ENCODE measurements around the gene RNU7-1. TPM values are rescaled to one million over a fixed set of nuclear protein-coding genes. Genes with fewer than 3 reads are reported as not detected.

Gene RNU7-1
- total and polyA plus RNA-seq, 12 donors = not detected

GRCh38 chr12:6987956-6988553 lies 44.4 kb downstream of the RNU7-1 start:
- Histone ChIP-seq H3K27me3 (no peaks in the 10 kb centered on the region), H3K27ac (no peak overlapping the region), H3K36me3 (replicated peaks in 1 of 2) (peaks cover 0 to 17% of the 10 kb centered on the region in 2 donors), H3K9me3 (replicated peaks in 1 of 3) (no peaks in the 10 kb centered on the region), H3K4me3 (no peak overlapping the region), H3K4me1 (replicated peaks in 1 of 2) (peaks cover 4 to 7% of the 10 kb centered on the region in 2 donors)
- 89 to 96% (median 93%) methylated on average over 11 of the region's 11 CpGs for WGBS, 4 donors
- DNase-seq = no peak
- TF ChIP-seq POLR2A (IDR thresholded peaks at IDR 0.05) (no peak), CTCF (IDR thresholded peaks at IDR 0.05) (no peak)
- intact Hi-C loops (cut with DNase I) = no loop called here

MicroRNAs encoded within 50 kb of the gene (microRNA counts, 767-probe panel; counts per million panel counts)
- microRNA hsa-miR-141-3p = 0 counts per million in 2 donors
- 0 counts per million in 2 donors for microRNA hsa-miR-200c-3p

Small RNA genes lying within 50 kb of the gene (microRNA-seq; reads per million reads assigned to microRNA genes)
- gene MIR141 = 1.4 to 10.3 (median 1.5) reads per million in 3 donors
- 37.5 to 196 (median 47.3) reads per million in 3 donors for gene MIR200C

Small RNA genes lying within 50 kb of the gene (small RNA-seq; reads per million reads assigned to genes)
- gene MIR141 = 0.33 to 1.3 reads per million in 2 donors
- 0.12 to 0.17 reads per million in 2 donors for gene MIR200C
- gene RNU7-1 = 0 reads per million in 2 donors
- 0.36 to 0.50 reads per million in 2 donors for gene SCARNA12

Other genes starting within 250 kb of the RNU7-1 start
- gene PIANP, start 243.0 kb upstream of the RNU7-1 start, total RNA-seq = 1 to 10 TPM in 1 of 9 donors, under 1 TPM in 5, not detected in 3; 0.11 to 4.6 (median 0.45) TPM
- gene PIANP, start 243.0 kb upstream of the RNU7-1 start, polyA plus RNA-seq = 1 to 10 TPM; 2.4 to 5.2 (median 3.5) TPM
- gene COPS7A, start 219.8 kb upstream of the RNU7-1 start, total RNA-seq = 100 to 1,000 TPM in 1 of 9 donors, 10 to 100 TPM in 8; 56.5 to 105 (median 83.2) TPM
- gene COPS7A, start 219.8 kb upstream of the RNU7-1 start, polyA plus RNA-seq = 10 to 100 TPM; 46.5 to 85.1 (median 50.6) TPM
- gene MLF2, start 190.7 kb upstream of the RNU7-1 start, total RNA-seq = 100 to 1,000 TPM; 135 to 334 (median 225) TPM
- 100 to 1,000 TPM; 181 to 248 (median 233) TPM for gene MLF2, start 190.7 kb upstream of the RNU7-1 start, polyA plus RNA-seq
- 100 to 1,000 TPM in 6 of 9 donors, 10 to 100 TPM in 3; 27.0 to 269 (median 127) TPM for gene PTMS, start 177.5 kb upstream of the RNU7-1 start, total RNA-seq
- 1,000 to 10,000 TPM in 1 of 3 donors, 100 to 1,000 TPM in 2; 134 to 1,405 (median 631) TPM for gene PTMS, start 177.5 kb upstream of the RNU7-1 start, polyA plus RNA-seq
- gene LAG3, start 171.3 kb upstream of the RNU7-1 start, total RNA-seq = under 1 TPM in 7 of 9 donors, not detected in 2; 0.11 to 0.96 (median 0.64) TPM
- 1 to 10 TPM in 2 of 3 donors, under 1 TPM in 1; 0.29 to 4.3 (median 2.3) TPM for gene LAG3, start 171.3 kb upstream of the RNU7-1 start, polyA plus RNA-seq
- 10 to 100 TPM in 8 of 9 donors, 1 to 10 TPM in 1; 2.4 to 52.8 (median 29.5) TPM for gene CD4, start 154.3 kb upstream of the RNU7-1 start, total RNA-seq
- 10 to 100 TPM in 1 of 3 donors, 1 to 10 TPM in 2; 8.1 to 12.9 (median 9.1) TPM for gene CD4, start 154.3 kb upstream of the RNU7-1 start, polyA plus RNA-seq
- gene GPR162, start 122.0 kb upstream of the RNU7-1 start, total RNA-seq = 10 to 100 TPM in 1 of 9 donors, 1 to 10 TPM in 8; 1.1 to 11.9 (median 4.0) TPM
- gene GPR162, start 122.0 kb upstream of the RNU7-1 start, polyA plus RNA-seq = 10 to 100 TPM in 2 of 3 donors, 1 to 10 TPM in 1; 5.3 to 42.6 (median 13.7) TPM
- 10 to 100 TPM in 7 of 9 donors, 1 to 10 TPM in 2; 2.6 to 23.6 (median 14.6) TPM for gene P3H3, start 115.4 kb upstream of the RNU7-1 start, total RNA-seq
- 10 to 100 TPM in 2 of 3 donors, 1 to 10 TPM in 1; 3.7 to 58.1 (median 51.0) TPM for gene P3H3, start 115.4 kb upstream of the RNU7-1 start, polyA plus RNA-seq
- 1 to 10 TPM in 5 of 9 donors, under 1 TPM in 3, not detected in 1; 0.44 to 2.6 (median 1.6) TPM for gene GNB3, start 102.9 kb upstream of the RNU7-1 start, total RNA-seq
- 10 to 100 TPM in 2 of 3 donors, 1 to 10 TPM in 1; 1.0 to 22.4 (median 11.6) TPM for gene GNB3, start 102.9 kb upstream of the RNU7-1 start, polyA plus RNA-seq
- 10 to 100 TPM in 1 of 9 donors, 1 to 10 TPM in 7, not detected in 1; 2.6 to 17.7 (median 3.4) TPM for gene CDCA3, start 92.5 kb upstream of the RNU7-1 start, total RNA-seq
- 1 to 10 TPM; 3.5 to 5.5 (median 5.3) TPM for gene CDCA3, start 92.5 kb upstream of the RNU7-1 start, polyA plus RNA-seq
- 100 to 1,000 TPM in 6 of 9 donors, 10 to 100 TPM in 3; 60.0 to 162 (median 122) TPM for gene USP5, start 91.7 kb upstream of the RNU7-1 start, total RNA-seq
- 100 to 1,000 TPM in 1 of 3 donors, 10 to 100 TPM in 2; 30.6 to 109 (median 32.5) TPM for gene USP5, start 91.7 kb upstream of the RNU7-1 start, polyA plus RNA-seq
- 1,000 to 10,000 TPM in 1 of 9 donors, 100 to 1,000 TPM in 8; 555 to 1,141 (median 862) TPM for gene TPI1, start 76.3 kb upstream of the RNU7-1 start, total RNA-seq
- gene TPI1, start 76.3 kb upstream of the RNU7-1 start, polyA plus RNA-seq = 1,000 to 10,000 TPM in 1 of 3 donors, 100 to 1,000 TPM in 2; 241 to 2,322 (median 444) TPM
- 10 to 100 TPM in 8 of 9 donors, 1 to 10 TPM in 1; 3.3 to 24.5 (median 15.5) TPM for gene SPSB2, start 70.5 kb upstream of the RNU7-1 start, total RNA-seq
- gene SPSB2, start 70.5 kb upstream of the RNU7-1 start, polyA plus RNA-seq = 10 to 100 TPM in 2 of 3 donors, 1 to 10 TPM in 1; 2.5 to 19.5 (median 19.5) TPM
- 10 to 100 TPM in 6 of 9 donors, 1 to 10 TPM in 3; 6.9 to 18.6 (median 12.5) TPM for gene LRRC23, start 39.0 kb upstream of the RNU7-1 start, total RNA-seq
- 10 to 100 TPM; 11.0 to 29.0 (median 13.8) TPM for gene LRRC23, start 39.0 kb upstream of the RNU7-1 start, polyA plus RNA-seq
- gene ENO2, start 29.2 kb upstream of the RNU7-1 start, total RNA-seq = 10 to 100 TPM in 7 of 9 donors, 1 to 10 TPM in 2; 7.4 to 53.6 (median 32.1) TPM
- gene ENO2, start 29.2 kb upstream of the RNU7-1 start, polyA plus RNA-seq = 100 to 1,000 TPM in 1 of 3 donors, 10 to 100 TPM in 2; 29.5 to 113 (median 42.3) TPM
- 100 to 1,000 TPM in 4 of 9 donors, 10 to 100 TPM in 4, 1 to 10 TPM in 1; 8.8 to 263 (median 92.8) TPM for gene ATN1, start 15.9 kb upstream of the RNU7-1 start, total RNA-seq
- gene ATN1, start 15.9 kb upstream of the RNU7-1 start, polyA plus RNA-seq = 100 to 1,000 TPM in 2 of 3 donors, 10 to 100 TPM in 1; 57.4 to 482 (median 258) TPM
- 100 to 1,000 TPM; 152 to 505 (median 283) TPM for gene C12orf57, start 206 bp downstream of the RNU7-1 start, total RNA-seq
- 100 to 1,000 TPM in 2 of 3 donors, 10 to 100 TPM in 1; 58.4 to 335 (median 271) TPM for gene C12orf57, start 206 bp downstream of the RNU7-1 start, polyA plus RNA-seq
- 10 to 100 TPM; 24.5 to 86.2 (median 63.0) TPM for gene PTPN6, start 7.5 kb downstream of the RNU7-1 start, total RNA-seq
- gene PTPN6, start 7.5 kb downstream of the RNU7-1 start, polyA plus RNA-seq = 100 to 1,000 TPM in 2 of 3 donors, 10 to 100 TPM in 1; 36.2 to 204 (median 127) TPM
- 100 to 1,000 TPM; 158 to 344 (median 227) TPM for gene PHB2, start 26.8 kb downstream of the RNU7-1 start, total RNA-seq
- 100 to 1,000 TPM; 128 to 222 (median 131) TPM for gene PHB2, start 26.8 kb downstream of the RNU7-1 start, polyA plus RNA-seq
- gene EMG1, start 27.1 kb downstream of the RNU7-1 start, total RNA-seq = 10 to 100 TPM; 21.9 to 81.9 (median 39.9) TPM
- gene EMG1, start 27.1 kb downstream of the RNU7-1 start, polyA plus RNA-seq = 10 to 100 TPM; 14.2 to 43.1 (median 15.6) TPM
- gene LPCAT3, start 74.7 kb downstream of the RNU7-1 start, total RNA-seq = 100 to 1,000 TPM in 2 of 9 donors, 10 to 100 TPM in 7; 28.5 to 146 (median 79.8) TPM
- 10 to 100 TPM; 40.4 to 87.5 (median 49.3) TPM for gene LPCAT3, start 74.7 kb downstream of the RNU7-1 start, polyA plus RNA-seq
- 100 to 1,000 TPM in 8 of 9 donors, 10 to 100 TPM in 1; 51.5 to 582 (median 295) TPM for gene C1S, start 116.9 kb downstream of the RNU7-1 start, total RNA-seq
- gene C1S, start 116.9 kb downstream of the RNU7-1 start, polyA plus RNA-seq = 100 to 1,000 TPM; 171 to 234 (median 229) TPM
- 1,000 to 10,000 TPM in 1 of 9 donors, 100 to 1,000 TPM in 7, 10 to 100 TPM in 1; 10.3 to 1,160 (median 439) TPM for gene C1R, start 148.6 kb downstream of the RNU7-1 start, total RNA-seq
- gene C1R, start 148.6 kb downstream of the RNU7-1 start, polyA plus RNA-seq = 100 to 1,000 TPM; 256 to 425 (median 307) TPM
- 100 to 1,000 TPM in 8 of 9 donors, 10 to 100 TPM in 1; 33.3 to 407 (median 159) TPM for gene C1RL, start 165.4 kb downstream of the RNU7-1 start, total RNA-seq
- gene C1RL, start 165.4 kb downstream of the RNU7-1 start, polyA plus RNA-seq = 100 to 1,000 TPM; 120 to 186 (median 156) TPM
- gene RBP5, start 185.1 kb downstream of the RNU7-1 start, total RNA-seq = 10 to 100 TPM in 3 of 9 donors, 1 to 10 TPM in 6; 2.0 to 17.0 (median 9.0) TPM
- gene RBP5, start 185.1 kb downstream of the RNU7-1 start, polyA plus RNA-seq = 10 to 100 TPM in 2 of 3 donors, 1 to 10 TPM in 1; 8.7 to 17.8 (median 15.0) TPM
- gene CLSTN3, start 186.6 kb downstream of the RNU7-1 start, total RNA-seq = 100 to 1,000 TPM in 1 of 9 donors, 10 to 100 TPM in 7, 1 to 10 TPM in 1; 9.3 to 175 (median 43.7) TPM
- gene CLSTN3, start 186.6 kb downstream of the RNU7-1 start, polyA plus RNA-seq = 10 to 100 TPM; 41.5 to 84.8 (median 41.8) TPM
- gene PEX5, start 245.9 kb downstream of the RNU7-1 start, total RNA-seq = 10 to 100 TPM; 29.8 to 65.0 (median 46.0) TPM
- gene PEX5, start 245.9 kb downstream of the RNU7-1 start, polyA plus RNA-seq = 10 to 100 TPM; 22.4 to 31.5 (median 23.4) TPM